Spleen (tissue), 11 donors: ENCODE data around the gene TIMM17B. TPM values are rescaled to one million over a fixed set of nuclear protein-coding genes. Genes with fewer than 3 reads are reported as not detected.

Experiments
- DNase-seq: peaks from one replicate; pipeline ENCODE4 v3.0.0-alpha.2; 2020
- H3K27ac ChIP-seq, 8 donors: fragments of 200-600 bp; sonication (generic) in 7 of 8; 1 replicate in 4 of 8; 2 replicates in 4 of 8; pipeline versions ENCODE4 v1.5.0 to v1.8.0; 2016 to 2021; ENCODE audit warnings: inconsistent platforms in 4 of 8, mild to moderate bottlenecking in 4 of 8, moderate library complexity in 1 of 8
- H3K27me3 ChIP-seq, 7 donors: fragments of 200-600 bp; sonication (generic) in 6 of 7; replicated peaks in 1 of 7; 1 replicate in 4 of 7; 2 replicates in 3 of 7; pipeline versions ENCODE4 v1.5.0 to v1.8.0; 2016 to 2021; ENCODE audit warnings: inconsistent platforms in 3 of 7, mild to moderate bottlenecking in 1 of 7
- H3K36me3 ChIP-seq, 6 donors: fragments of 200-600 bp; sonication (generic) in 5 of 6; 1 replicate in 4 of 6; 2 replicates in 2 of 6; pipeline versions ENCODE4 v1.5.0 to v1.8.0; 2016 to 2021; ENCODE audit warnings: inconsistent platforms in 2 of 6
- H3K4me1 ChIP-seq, 6 donors: fragments of 200-600 bp; sonication (generic) in 5 of 6; 1 replicate in 3 of 6; 2 replicates in 3 of 6; pipeline versions ENCODE4 v1.5.0 to v1.8.0; 2016 to 2021; ENCODE audit warnings: inconsistent platforms in 3 of 6
- H3K4me3 ChIP-seq, 8 donors: fragments of 200-600 bp; sonication (generic) in 7 of 8; 1 replicate in 4 of 8; 2 replicates in 4 of 8; pipeline versions ENCODE4 v1.5.0 to v1.8.0; 2016 to 2021; ENCODE audit warnings: inconsistent platforms in 4 of 8, mild to moderate bottlenecking in 4 of 8, moderate library complexity in 2 of 8
- H3K9me3 ChIP-seq, 8 donors: fragments of 200-600 bp; sonication (generic) in 7 of 8; 1 replicate in 4 of 8; 2 replicates in 4 of 8; pipeline versions ENCODE4 v1.5.0 to v1.8.0; 2016 to 2021; ENCODE audit warnings: inconsistent platforms in 4 of 8
- POLR2A ChIP-seq, 3 donors: fragments of 450-650 bp; IDR thresholded peaks; one replicate each; pipeline ENCODE4 v1.5.1; 2017; ENCODE audit warnings: antibody characterized with exemption in 3 of 3, mild to moderate bottlenecking in 1 of 3
- POLR2AphosphoS5 ChIP-seq, 3 donors: sonication (generic); formaldehyde crosslinking; IDR thresholded peaks; one replicate each; pipeline ENCODE4 v1.5.1; 2017; ENCODE audit warnings: antibody characterized with exemption in 3 of 3
- WGBS, 5 donors: extraction: QIAGEN DNeasy Blood & Tissue Kit in 3 of 5; methylation state at CpG; one replicate each; pipeline versions ENCODE4 v1.1.5 to v1.1.7; 2013 to 2018; 5-methylcytosine and 5-hydroxymethylcytosine counted together
- intact Hi-C: fragments of 100-400 bp; cut with DNase I; formaldehyde crosslinking; loops from one replicate; pipeline ENCODE4 v1.15.0; 2023; ENCODE audit warnings: low total_unique reads
- polyA plus RNA-seq, 3 donors: library from polyadenylated mRNA; stranded (reverse); fragments of 200-250 nt; gene quantifications; one replicate each; pipeline ENCODE4 v1.2.1, GENCODE V29; 2013
- total RNA-seq, 7 donors: library from RNA; depleted of rRNA in 3 of 7; stranded (reverse); fragments of >200 nt in 3 of 7; fragmentation: NEBNext Ultra II Directional in 4 of 7; extraction: Animal tissue kit (Norgen Biotek cat#: 25700) in 4 of 7; gene quantifications; one replicate each; pipeline versions ENCODE4 v1.1.0 to v1.2.1, GENCODE V29; 2016 to 2021
- TF ChIP-seq, protein P1 (sequence below), 11 experiments: fragments of 200-600 bp in 7 of 11; fragments of 450-650 bp in 4 of 11; sonication (generic) in 4 of 11; IDR thresholded peaks in 8 of 11; conservative IDR thresholded peaks in 3 of 11; 1 replicate in 7 of 11; 2 replicates in 4 of 11; pipeline versions ENCODE4 v1.4.0 to v1.8.0; 2016 to 2021; ENCODE audit warnings: antibody characterized with exemption in 11 of 11, inconsistent platforms in 4 of 11, mild to moderate bottlenecking in 1 of 11
- donor health status: healthy with polysubstance abuse.
- donor health status: DM: no; HTN: no; CAD: no; lungs with moderate emphysema.
- donor health status: DM: no; HTN: no; CAD: no.
- donor health status: Bipolar disorder and iron deficiency.
- donor health status: healthy.
- donor health status: DM: no; HTN: no; CAD: no.
- donor health status: DM: yes; HTN: yes; CAD: no.

TIMM17B gene
- total and polyA plus RNA-seq, 10 donors: 29.3 to 68.8 (median 39.5) TPM

- TF ChIP-seq POLR2AphosphoS5 (IDR thresholded peaks at IDR 0.05): peak; percentile 71 to 78 (median 77)
- no peak for TF ChIP-seq POLR2A (IDR thresholded peaks at IDR 0.05)
- TF ChIP-seq, protein P1, sequence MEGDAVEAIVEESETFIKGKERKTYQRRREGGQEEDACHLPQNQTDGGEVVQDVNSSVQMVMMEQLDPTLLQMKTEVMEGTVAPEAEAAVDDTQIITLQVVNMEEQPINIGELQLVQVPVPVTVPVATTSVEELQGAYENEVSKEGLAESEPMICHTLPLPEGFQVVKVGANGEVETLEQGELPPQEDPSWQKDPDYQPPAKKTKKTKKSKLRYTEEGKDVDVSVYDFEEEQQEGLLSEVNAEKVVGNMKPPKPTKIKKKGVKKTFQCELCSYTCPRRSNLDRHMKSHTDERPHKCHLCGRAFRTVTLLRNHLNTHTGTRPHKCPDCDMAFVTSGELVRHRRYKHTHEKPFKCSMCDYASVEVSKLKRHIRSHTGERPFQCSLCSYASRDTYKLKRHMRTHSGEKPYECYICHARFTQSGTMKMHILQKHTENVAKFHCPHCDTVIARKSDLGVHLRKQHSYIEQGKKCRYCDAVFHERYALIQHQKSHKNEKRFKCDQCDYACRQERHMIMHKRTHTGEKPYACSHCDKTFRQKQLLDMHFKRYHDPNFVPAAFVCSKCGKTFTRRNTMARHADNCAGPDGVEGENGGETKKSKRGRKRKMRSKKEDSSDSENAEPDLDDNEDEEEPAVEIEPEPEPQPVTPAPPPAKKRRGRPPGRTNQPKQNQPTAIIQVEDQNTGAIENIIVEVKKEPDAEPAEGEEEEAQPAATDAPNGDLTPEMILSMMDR (IDR thresholded peaks at IDR 0.05 in 8 of 11, conservative IDR thresholded peaks at IDR 0.05 in 3 of 11): peak; percentile 97 to 99 (median 98)
- no peaks in the 10 kb centered on the region for H3K9me3 ChIP-seq
- H3K27me3 ChIP-seq: no peaks in the 10 kb centered on the region
- H3K4me1 ChIP-seq: peaks cover 0 to 84% (median 43%) of the 10 kb centered on the region in 6 donors
- peak overlapping the region; percentile 42 to 95 (median 90) for H3K27ac ChIP-seq
- intact Hi-C loops: no loop called here
- H3K4me3 ChIP-seq: peak overlapping the region; percentile 55 to 91 (median 67)
- H3K36me3 ChIP-seq: peaks cover 0 to 50% (median 20%) of the 10 kb centered on the region in 6 donors
- 13 to 42% (median 20%) methylated on average over 11 to 27 of the region's 27 CpGs for WGBS, 5 donors
- DNase-seq: peak; percentile 95
These were observed 19.8 kb upstream of the TIMM17B start for GRCh38 chrX:48917139-48918001.

GRCh38 chrX:48914593-48915493 lies 17.3 kb upstream of the TIMM17B start:
- Histone ChIP-seq H3K27me3 (no peaks in the 10 kb centered on the region), H3K4me1 (peaks cover 0 to 78% (median 41%) of the 10 kb centered on the region in 6 donors), H3K4me3 (peak overlapping the region in 3 of 8 donors; percentile 9 to 91 (median 13)), H3K36me3 (peaks cover 0 to 44% (median 20%) of the 10 kb centered on the region in 6 donors), H3K27ac (peak overlapping the region in 1 of 8 donors; percentile 8), H3K9me3 (no peaks in the 10 kb centered on the region)
- 86 to 100% (median 90%) methylated on average over 1 to 13 of the region's 13 CpGs for WGBS, 5 donors
- intact Hi-C loops: no loop called here
- TF ChIP-seq POLR2A (IDR thresholded peaks at IDR 0.05): no peak
- TF ChIP-seq POLR2AphosphoS5 (IDR thresholded peaks at IDR 0.05): peak; percentile 38 to 54 (median 46)
- no peak for DNase-seq

DNA sequence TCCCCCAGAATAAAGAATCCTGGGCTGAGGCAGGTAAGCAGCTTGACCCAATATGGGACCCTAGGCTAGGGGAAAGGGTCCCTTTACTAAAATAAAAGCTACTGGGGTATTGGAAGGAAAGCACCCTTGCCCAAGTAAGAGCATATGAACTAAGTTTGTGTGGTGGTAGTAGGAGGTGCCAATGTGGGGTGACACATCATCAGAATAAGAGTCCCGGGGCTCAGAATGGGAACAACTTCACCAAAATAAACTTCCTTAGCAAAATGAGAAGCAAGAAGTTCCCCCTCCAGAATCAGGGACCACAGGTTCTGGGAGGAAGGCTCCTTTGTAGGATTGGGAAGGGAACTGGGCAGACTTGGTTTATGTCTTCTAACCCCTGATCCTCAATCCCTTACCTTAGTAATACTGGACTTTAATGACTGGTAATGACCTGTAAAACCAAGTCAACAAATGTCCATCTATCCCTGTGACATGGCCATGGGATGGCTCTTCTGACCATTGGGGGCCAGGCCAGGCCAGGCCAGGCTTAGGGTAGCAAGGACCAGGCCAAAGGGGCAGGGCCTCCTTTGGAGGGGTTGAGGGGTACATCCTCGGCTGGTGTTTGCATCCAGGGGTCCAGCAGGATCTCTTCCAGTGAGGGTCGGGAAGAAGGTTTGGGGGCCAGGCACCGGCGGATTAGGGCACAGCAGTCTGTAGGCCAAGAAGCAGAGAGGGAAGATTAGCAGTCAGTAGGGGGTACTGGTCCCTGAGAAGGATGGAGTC lies 16.2 kb upstream of the TIMM17B start:
- no peak for TF ChIP-seq POLR2A (IDR thresholded peaks at IDR 0.05)
- TF ChIP-seq POLR2AphosphoS5 (IDR thresholded peaks at IDR 0.05): peak; percentile 42 to 59 (median 56)
- Histone ChIP-seq H3K27me3 (no peaks in the 10 kb centered on the region), H3K36me3 (peaks cover 0 to 51% (median 20%) of the 10 kb centered on the region in 6 donors), H3K4me1 (peaks cover 0 to 73% (median 41%) of the 10 kb centered on the region in 6 donors), H3K27ac (no peak overlapping the region), H3K9me3 (no peaks in the 10 kb centered on the region), H3K4me3 (peak overlapping the region in 1 of 8 donors; percentile 91)
- intact Hi-C loops: no loop called here
- WGBS, 5 donors: 75 to 94% (median 82%) methylated on average over 4 to 5 of the region's 5 CpGs
- no peak for DNase-seq

DNA sequence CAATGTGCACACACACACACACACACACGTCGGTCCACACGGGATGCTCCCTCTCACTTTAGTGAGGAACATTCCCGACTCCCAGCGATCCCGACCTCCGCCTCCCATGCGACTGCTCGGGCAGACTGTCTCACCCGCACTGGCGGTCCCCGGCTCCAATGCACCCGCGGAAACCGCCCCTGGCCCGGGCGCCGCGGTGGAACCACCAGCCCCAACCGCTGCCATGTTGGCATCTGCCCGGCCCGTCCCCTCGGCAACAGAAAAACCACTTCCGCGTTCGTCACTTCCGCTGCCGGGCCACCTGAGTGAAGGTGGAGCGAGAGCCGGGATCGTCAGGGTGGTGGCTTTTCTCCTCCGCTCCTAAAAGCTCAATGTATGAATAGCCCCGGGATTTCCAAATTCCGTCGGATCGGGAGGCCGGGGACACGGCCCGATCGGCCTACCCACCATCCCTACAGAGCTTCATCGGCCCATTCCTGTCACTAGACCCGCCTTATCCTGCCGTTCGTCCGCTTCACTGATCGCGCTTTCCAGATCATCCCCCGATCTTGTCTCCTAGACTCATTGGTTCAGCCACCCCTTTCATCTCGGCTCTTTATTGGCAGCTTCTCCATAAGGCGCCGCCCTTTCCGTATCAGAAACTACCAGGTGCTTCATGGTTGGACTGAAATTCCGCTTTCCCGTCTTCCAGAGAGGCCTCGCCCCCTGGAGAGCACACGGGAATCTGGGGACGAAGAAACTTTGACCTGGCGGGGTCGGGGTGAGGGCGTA lies 14.0 kb upstream of the TIMM17B start, which contains the start of gene SLC35A2:
TSS of gene SLC35A2 (minus strand) at position 235 of the 771 bp plus-strand sequence. CDS start at position 225, 10 bp downstream.
- Histone ChIP-seq H3K27me3 (no peaks in the 10 kb centered on the region), H3K9me3 (no peaks in the 10 kb centered on the region), H3K27ac (peak within 1 kb of the TSS; percentile 36 to 90 (median 88)), H3K4me3 (peak within 1 kb of the TSS; percentile 53 to 85 (median 63)), H3K36me3 (peaks cover 0 to 62% (median 19%) of the 10 kb centered on the region in 6 donors), H3K4me1 (peaks cover 0 to 62% (median 33%) of the 10 kb centered on the region in 6 donors)
- peak; percentile 93 to 98 (median 97) for TF ChIP-seq POLR2AphosphoS5 (IDR thresholded peaks at IDR 0.05)
- TF ChIP-seq, protein P1 (IDR thresholded peaks at IDR 0.05 in 8 of 11, conservative IDR thresholded peaks at IDR 0.05 in 3 of 11): peak in 1 of 11 experiments; percentile 3
- peak in 1 of 3 donors; percentile 38 for TF ChIP-seq POLR2A (IDR thresholded peaks at IDR 0.05)
- DNase-seq: peak; percentile 96
- WGBS, 5 donors: 0 to 38% (median 1%) methylated on average over 41 to 60 of the region's 60 CpGs
- intact Hi-C loops: no loop called here
